Measurements from ENCODE around the gene DUSP23. TPM values are rescaled to one million over a fixed set of nuclear protein-coding genes. Genes with fewer than 3 reads are reported as not detected.

Gene DUSP23
- total RNA-seq, 1 donor from 2014 or later = 16.9 TPM

DNA sequence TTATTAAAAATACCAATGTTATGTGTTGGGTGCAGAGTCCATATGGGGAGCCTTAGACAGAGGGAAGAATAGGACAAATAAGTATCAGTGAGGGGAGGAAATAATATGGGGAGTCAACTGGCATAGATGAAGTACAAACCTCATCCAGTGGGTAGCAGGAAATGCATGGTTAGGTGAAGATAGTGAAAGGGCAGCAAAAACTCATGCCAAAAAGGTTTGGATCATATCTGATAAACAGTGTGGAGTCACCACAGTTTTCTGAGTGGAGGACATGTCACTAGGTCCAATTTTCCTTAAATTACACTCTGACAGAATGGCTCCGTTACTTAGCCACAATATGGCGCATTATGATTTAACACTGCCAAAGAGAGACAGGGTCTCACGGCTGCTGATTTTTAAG, 10.3 kb downstream of the DUSP23 start:
- TF ChIP-seq, protein P1, sequence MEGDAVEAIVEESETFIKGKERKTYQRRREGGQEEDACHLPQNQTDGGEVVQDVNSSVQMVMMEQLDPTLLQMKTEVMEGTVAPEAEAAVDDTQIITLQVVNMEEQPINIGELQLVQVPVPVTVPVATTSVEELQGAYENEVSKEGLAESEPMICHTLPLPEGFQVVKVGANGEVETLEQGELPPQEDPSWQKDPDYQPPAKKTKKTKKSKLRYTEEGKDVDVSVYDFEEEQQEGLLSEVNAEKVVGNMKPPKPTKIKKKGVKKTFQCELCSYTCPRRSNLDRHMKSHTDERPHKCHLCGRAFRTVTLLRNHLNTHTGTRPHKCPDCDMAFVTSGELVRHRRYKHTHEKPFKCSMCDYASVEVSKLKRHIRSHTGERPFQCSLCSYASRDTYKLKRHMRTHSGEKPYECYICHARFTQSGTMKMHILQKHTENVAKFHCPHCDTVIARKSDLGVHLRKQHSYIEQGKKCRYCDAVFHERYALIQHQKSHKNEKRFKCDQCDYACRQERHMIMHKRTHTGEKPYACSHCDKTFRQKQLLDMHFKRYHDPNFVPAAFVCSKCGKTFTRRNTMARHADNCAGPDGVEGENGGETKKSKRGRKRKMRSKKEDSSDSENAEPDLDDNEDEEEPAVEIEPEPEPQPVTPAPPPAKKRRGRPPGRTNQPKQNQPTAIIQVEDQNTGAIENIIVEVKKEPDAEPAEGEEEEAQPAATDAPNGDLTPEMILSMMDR (IDR thresholded peaks at IDR 0.05) = no peak
- no peak for DNase-seq (ENCODE audit: low spot score)
- Mint-ChIP-seq H3K36me3 (ENCODE audit: low read depth) (no peaks in the 10 kb centered on the region), H3K27me3 (ENCODE audit: low read depth) (peaks cover 28% of the 10 kb centered on the region), H3K9me3 (ENCODE audit: low read depth) (no peaks in the 10 kb centered on the region), H3K27ac (ENCODE audit: unreplicated experiment) (no peak overlapping the region), H3K4me3 (ENCODE audit: unreplicated experiment) (no peak overlapping the region), H3K4me1 (ENCODE audit: low read depth) (no peaks in the 10 kb centered on the region)

DNA sequence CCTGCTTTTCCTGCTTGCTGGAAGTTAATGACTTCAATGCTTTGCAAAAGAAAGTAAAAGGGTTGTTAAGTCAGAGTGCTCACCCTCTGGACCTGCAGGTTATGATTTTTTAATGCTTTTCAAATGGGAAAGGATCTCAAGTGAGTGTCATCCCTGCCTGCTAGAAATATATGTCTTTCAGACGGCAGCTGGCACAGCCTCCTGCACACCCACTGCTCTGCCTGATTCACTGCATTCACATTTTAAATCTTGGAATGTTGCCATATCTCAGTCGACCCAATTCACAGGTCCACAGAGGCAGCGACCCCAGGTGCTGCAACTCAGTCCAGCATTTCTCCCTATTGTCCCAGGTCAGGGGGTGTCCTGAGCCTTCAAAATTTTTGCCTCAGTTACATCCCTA, 10.7 kb downstream of the DUSP23 start:
- Mint-ChIP-seq H3K36me3 (ENCODE audit: low read depth) (no peaks in the 10 kb centered on the region), H3K9me3 (ENCODE audit: low read depth) (no peaks in the 10 kb centered on the region), H3K4me1 (ENCODE audit: low read depth) (no peaks in the 10 kb centered on the region), H3K27me3 (ENCODE audit: low read depth) (peaks cover 30% of the 10 kb centered on the region), H3K27ac (ENCODE audit: unreplicated experiment) (no peak overlapping the region), H3K4me3 (ENCODE audit: unreplicated experiment) (no peak overlapping the region)
- no peak for DNase-seq (ENCODE audit: low spot score)
- TF ChIP-seq, protein P1 (IDR thresholded peaks at IDR 0.05) = no peak

DNA sequence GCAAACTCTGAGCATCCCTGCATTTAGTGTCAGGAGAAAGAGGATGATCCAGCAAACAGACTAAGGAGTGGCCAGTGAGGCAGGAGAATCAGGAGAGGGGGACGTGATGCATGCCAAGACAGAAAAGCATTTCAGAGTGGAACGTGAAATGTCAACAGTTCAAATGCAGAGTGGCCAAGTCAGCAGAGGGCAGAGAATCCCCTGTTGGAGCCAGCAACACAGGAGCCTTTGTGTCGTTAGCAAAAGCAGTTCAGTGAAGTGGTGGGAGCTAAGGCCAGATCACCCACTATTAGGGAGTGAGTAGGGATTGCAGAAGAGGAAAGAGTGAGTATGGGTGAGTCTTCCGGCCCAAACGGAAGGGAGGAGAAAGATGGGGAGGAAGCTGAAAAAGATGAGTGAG, 14.8 kb downstream of the DUSP23 start:
- H3K27me3 Mint-ChIP-seq (ENCODE audit: low read depth) = peaks cover 40% of the 10 kb centered on the region
- H3K4me3 Mint-ChIP-seq (ENCODE audit: unreplicated experiment) = no peak overlapping the region
- H3K9me3 Mint-ChIP-seq (ENCODE audit: low read depth) = no peaks in the 10 kb centered on the region
- H3K4me1 Mint-ChIP-seq (ENCODE audit: low read depth) = no peaks in the 10 kb centered on the region
- no peak overlapping the region for H3K27ac Mint-ChIP-seq (ENCODE audit: unreplicated experiment)
- H3K36me3 Mint-ChIP-seq (ENCODE audit: low read depth) = no peaks in the 10 kb centered on the region
- TF ChIP-seq, protein P1 (IDR thresholded peaks at IDR 0.05) = no peak
- DNase-seq (ENCODE audit: low spot score) = no peak

DNA sequence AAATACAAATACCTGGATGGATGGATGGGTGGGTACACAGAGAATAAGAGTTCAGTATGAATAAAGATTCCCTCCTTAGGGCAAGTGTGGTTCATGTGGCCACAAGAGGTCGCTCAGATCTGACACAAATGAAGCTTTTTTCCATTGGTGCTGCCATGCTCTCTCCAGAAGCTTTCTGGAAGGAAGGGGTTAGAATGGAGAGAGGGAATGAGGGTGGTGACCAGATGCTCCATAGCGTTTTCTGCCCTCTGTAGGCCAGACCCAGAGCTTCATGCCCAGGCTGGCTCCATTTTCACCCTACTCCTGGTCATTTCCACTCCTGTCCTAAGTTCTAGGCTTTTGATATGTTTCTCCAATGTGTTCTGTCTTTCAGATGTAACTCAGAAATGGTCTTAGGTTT, 18.1 kb downstream of the DUSP23 start:
- Mint-ChIP-seq H3K4me1 (ENCODE audit: low read depth) (no peaks in the 10 kb centered on the region), H3K9me3 (ENCODE audit: low read depth) (no peaks in the 10 kb centered on the region), H3K27ac (ENCODE audit: unreplicated experiment) (no peak overlapping the region), H3K27me3 (ENCODE audit: low read depth) (peaks cover 19% of the 10 kb centered on the region), H3K36me3 (ENCODE audit: low read depth) (no peaks in the 10 kb centered on the region), H3K4me3 (ENCODE audit: unreplicated experiment) (no peak overlapping the region)
- TF ChIP-seq, protein P1 (IDR thresholded peaks at IDR 0.05) = peak; percentile 88
- DNase-seq (ENCODE audit: low spot score) = no peak

DNA sequence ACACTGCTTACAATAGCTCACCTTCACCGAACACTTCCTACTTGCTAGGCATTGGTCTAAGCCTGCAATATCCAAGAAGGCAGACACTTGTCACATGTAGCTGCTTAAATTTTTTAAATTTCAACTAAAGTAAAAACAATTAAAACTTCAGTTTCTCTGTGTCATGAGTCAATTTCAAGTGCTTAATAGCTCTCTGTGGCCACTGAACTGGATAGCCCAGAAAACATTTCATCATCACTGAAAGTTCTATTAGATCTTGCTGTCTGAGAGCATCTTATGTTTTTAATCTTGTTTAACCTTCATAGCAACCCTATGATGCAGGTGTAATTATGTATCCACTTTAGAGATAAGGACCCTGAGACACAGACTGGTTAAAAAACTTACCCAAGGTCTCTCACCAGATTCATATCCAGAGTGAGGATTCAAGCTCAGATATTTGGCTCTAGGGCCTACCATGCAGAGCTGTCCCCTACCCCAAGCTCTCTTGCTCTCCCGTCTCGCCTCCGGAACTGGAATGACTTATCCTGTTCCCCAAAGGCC, 18.8 kb downstream of the DUSP23 start:
- no peak overlapping the region for H3K27ac Mint-ChIP-seq (ENCODE audit: unreplicated experiment)
- TF ChIP-seq, protein P1 (IDR thresholded peaks at IDR 0.05) = no peak
- H3K9me3 Mint-ChIP-seq (ENCODE audit: low read depth) = no peaks in the 10 kb centered on the region
- peaks cover 17% of the 10 kb centered on the region for H3K27me3 Mint-ChIP-seq (ENCODE audit: low read depth)
- DNase-seq (ENCODE audit: low spot score) = no peak
- H3K36me3 Mint-ChIP-seq (ENCODE audit: low read depth) = no peaks in the 10 kb centered on the region
- H3K4me1 Mint-ChIP-seq (ENCODE audit: low read depth) = no peaks in the 10 kb centered on the region
- no peak overlapping the region for H3K4me3 Mint-ChIP-seq (ENCODE audit: unreplicated experiment)
